Omental fat pad (tissue), 4 donors: ENCODE results near the gene DCLK2. TPM values are rescaled to one million over a fixed set of nuclear protein-coding genes. Genes with fewer than 3 reads are reported as not detected.
A peak's percentile ranks its signal among the peaks of the same experiment; 100 is the strongest.

Experiments used
- ATAC-seq: fragments of 150-250 bp; one replicate; pipeline ENCODE4 v1.9.1; 2016; ENCODE audit warnings: mild to moderate bottlenecking, moderate library complexity; ENCODE audit not compliant: low FRiP score
- DNase-seq: peaks from one replicate; pipeline ENCODE4 v3.0.0-alpha.2; 2019; ENCODE audit warnings: low spot score
- total RNA-seq, 4 donors: library from RNA; depleted of rRNA; stranded (reverse); fragments of >200 nt; gene quantifications; one replicate each; pipeline ENCODE4 v1.1.0, GENCODE V29; 2016
- TF ChIP-seq, protein P1 (sequence below), 3 donors: fragments of 450-650 bp; IDR thresholded peaks; one replicate each; pipeline ENCODE4 v1.5.1; 2016 to 2017; ENCODE audit warnings: antibody characterized with exemption in 3 of 3, mild to moderate bottlenecking in 3 of 3, moderate library complexity in 2 of 3

Gene DCLK2
- total RNA-seq, 4 donors from 2014 or later, result 4.9 to 8.8 (median 6.7) TPM

DNA sequence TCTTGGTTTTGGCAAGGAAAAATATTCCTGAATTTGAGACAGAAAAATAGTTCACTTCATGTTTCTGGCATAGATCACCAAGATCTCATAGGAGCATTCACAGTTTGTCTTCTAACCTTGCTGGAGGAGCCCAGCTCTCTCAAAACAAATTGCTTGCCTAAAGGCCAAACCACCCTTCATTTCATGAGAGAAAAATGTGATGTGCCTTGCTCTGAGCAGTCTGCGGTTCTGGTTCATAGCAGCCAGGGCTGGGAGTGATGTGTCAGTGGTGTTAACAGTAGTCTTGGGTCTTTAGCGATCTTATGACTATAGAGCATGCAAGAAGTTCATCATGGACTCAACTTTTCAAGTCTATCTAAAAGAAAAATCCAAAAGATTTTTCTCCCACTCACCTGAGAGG, 183.3 kb downstream of the DCLK2 start:
- DNase-seq (no peak), ATAC-seq (no peak)
- TF ChIP-seq, protein P1, sequence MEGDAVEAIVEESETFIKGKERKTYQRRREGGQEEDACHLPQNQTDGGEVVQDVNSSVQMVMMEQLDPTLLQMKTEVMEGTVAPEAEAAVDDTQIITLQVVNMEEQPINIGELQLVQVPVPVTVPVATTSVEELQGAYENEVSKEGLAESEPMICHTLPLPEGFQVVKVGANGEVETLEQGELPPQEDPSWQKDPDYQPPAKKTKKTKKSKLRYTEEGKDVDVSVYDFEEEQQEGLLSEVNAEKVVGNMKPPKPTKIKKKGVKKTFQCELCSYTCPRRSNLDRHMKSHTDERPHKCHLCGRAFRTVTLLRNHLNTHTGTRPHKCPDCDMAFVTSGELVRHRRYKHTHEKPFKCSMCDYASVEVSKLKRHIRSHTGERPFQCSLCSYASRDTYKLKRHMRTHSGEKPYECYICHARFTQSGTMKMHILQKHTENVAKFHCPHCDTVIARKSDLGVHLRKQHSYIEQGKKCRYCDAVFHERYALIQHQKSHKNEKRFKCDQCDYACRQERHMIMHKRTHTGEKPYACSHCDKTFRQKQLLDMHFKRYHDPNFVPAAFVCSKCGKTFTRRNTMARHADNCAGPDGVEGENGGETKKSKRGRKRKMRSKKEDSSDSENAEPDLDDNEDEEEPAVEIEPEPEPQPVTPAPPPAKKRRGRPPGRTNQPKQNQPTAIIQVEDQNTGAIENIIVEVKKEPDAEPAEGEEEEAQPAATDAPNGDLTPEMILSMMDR (IDR thresholded peaks at IDR 0.05), result no peak

DNA sequence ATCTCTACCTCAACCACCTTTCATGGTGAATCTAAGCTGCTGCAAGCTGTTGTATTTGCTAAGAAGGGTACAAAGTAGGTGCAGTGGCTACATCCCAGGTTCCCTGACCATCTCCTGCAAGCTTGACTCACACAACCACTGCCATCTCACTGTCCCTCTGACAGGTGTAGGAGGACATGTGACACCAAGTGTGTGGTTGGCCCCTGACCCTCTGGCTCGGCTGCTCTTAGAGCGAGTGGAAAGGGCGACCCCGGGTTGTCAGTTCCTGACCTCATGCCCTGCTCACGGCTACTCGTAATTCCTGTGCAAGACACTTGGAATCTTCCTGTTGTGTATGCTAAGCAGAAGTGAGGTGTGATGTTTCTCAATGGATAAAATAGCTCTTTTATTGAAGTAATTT, 184.4 kb downstream of the DCLK2 start:
- ATAC-seq (no peak), DNase-seq (no peak)
- TF ChIP-seq, protein P1 (IDR thresholded peaks at IDR 0.05), result no peak

DNA sequence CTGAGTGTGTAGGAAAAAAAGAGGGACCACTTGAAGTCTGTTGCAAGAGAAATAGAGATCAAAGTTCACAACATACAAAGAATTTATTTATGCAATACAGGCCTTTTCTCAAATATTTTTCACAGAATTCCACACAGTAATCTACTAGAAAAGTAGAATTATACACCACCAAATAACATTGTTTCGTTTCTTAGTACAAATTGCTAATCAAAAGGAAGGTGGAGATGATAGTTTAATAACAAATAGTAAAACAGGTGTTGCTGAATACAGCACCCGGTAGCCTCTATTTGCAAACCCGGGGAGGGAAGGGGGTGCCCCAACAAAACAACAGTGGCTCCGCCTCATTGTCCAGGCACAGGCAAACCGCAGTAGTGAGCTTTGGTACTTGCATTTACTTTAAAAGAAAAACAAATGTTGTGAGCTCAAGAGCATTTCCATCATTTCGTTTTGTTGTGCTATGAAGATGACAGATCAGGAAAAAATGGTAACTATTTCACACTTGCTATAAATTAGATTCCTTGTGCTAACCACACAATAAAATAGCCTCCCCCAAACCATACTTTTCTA, 186.4 kb downstream of the DCLK2 start:
- TF ChIP-seq, protein P1 (IDR thresholded peaks at IDR 0.05), result no peak
- DNase-seq, result no peak

DNA sequence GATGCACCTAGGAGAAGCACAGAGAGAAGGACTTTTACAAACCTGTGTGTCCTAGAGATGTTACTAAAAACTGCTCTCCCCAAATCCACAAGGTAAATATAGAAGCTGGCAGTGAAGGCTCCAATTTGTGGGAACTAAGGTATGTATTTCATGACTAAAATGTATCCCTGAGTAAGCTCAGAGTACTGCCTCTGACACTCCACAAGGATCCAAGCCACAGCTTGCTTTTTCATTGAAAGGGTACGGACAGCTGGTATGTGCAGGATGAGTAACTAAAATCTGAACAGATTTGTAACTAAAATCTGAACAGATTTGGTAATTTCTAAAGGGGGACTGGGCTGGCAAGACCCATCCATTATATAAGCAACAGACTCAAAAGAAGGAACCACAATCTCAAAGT, 187.6 kb downstream of the DCLK2 start:
- DNase-seq, result no peak

More for the DNA sequence above, 186.4 kb downstream of the DCLK2 start:
- no peak for ATAC-seq

DNA sequence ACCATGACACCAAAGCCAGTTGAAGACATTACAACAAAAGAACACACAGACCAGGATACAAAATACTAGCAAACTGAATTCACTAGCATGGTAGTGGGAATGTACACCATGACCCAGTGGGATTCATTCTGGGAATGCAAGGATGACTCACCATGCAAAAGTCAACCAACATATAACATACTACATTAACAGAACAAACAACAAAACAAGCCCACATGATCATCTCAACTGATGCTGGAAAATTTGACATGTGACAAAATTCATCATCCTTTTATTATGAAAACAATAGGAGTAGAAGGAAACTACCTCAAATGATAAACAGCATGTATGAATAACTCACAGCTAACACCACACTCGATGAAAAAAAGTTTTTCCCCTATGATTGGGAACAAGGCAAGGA, 190.2 kb downstream of the DCLK2 start:
- ATAC-seq, result no peak
- no peak for DNase-seq
- TF ChIP-seq, protein P1 (IDR thresholded peaks at IDR 0.05), result no peak

More for the DNA sequence above, 187.6 kb downstream of the DCLK2 start:
- ATAC-seq, result no peak
- TF ChIP-seq, protein P1 (IDR thresholded peaks at IDR 0.05), result no peak

DNA sequence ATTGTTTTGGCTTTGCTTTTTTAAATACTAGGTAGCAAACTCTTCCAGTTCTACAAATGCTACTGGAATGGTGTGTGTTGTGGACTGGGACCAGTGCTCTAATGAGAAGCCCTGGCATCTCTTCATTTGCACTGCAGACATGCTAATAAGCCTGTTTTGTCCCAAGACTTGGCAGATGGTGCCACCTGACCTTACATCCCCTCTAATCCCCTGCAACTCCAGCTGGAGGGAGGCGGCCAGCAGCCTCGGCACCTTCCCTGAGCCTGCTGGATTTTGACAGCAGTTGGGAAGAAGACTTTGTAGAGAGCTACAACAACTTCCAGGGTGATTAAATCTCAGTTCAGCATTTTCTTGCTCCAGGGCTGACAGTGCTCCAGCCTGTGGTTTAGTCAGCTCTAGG, 200.0 kb downstream of the DCLK2 start:
- TF ChIP-seq, protein P1 (IDR thresholded peaks at IDR 0.05), result no peak
- ATAC-seq (no peak), DNase-seq (no peak)

DNA sequence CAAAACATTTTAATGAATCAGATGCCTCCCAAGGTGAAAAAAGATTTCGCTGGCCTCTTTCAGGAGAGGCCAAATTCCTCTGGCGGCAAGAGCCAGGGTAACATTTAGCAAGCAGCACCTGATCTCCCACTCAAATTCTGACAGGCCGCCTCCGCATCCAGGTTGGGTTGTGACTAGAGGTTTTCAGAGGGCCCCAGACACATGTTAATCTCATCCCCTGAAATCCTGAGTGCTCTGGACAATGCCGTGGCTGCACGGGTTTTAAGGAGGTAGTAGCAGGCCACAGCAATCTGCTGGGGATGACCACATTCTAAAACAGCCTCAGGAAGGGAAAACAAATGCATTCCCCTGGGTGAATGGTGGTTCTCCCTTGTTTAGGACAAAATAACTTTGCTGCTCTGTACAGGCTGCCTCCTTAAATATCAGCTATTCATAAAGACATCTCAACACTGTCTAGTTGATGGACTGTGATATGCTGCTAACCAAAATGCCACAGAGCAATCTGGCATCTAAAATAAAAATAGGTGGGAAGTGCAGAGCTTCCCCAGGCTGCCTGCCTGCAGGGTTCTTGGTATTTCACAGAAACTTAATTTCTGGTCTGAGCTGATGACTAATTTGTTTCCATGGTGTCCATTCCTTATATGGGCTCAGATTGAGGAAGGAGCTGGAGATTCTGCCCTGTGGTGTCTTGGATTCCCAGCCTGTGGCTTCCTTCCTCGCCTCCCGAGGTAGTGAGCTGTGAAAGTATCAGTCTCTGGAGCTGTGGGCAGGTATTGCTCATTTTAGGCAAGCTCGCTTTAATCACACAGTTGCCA, 202.0 kb downstream of the DCLK2 start:
- TF ChIP-seq, protein P1 (IDR thresholded peaks at IDR 0.05), result no peak
- DNase-seq (no peak), ATAC-seq (peak; percentile 83)
